Myocyte (in vitro differentiated cells): ENCODE results near the gene KIAA1671. TPM values are rescaled to one million over a fixed set of nuclear protein-coding genes. Genes with fewer than 3 reads are reported as not detected.

Experiments used
- DNase-seq: peaks from one replicate; pipeline ENCODE4 v3.0.0-alpha.2; 2012; ENCODE audit warnings: low read depth
- total RNA-seq: library from RNA; depleted of rRNA; stranded (reverse); fragments of >200 nt; gene quantifications from 2 replicates; pipeline ENCODE4 v1.2.3, GENCODE V29; 2014

The KIAA1671 gene
- total RNA-seq, 1 donor from 2014 or later: 10.4 TPM

- no peak for DNase-seq
Measured at GRCh38 chr22:25109878-25110595, 157.5 kb downstream of the KIAA1671 start.

- DNase-seq: no peak
Measured at GRCh38 chr22:25110596-25110845, 158.0 kb downstream of the KIAA1671 start.

GRCh38 chr22:25110846-25111578 lies 158.5 kb downstream of the KIAA1671 start:
- peak; percentile 91 for DNase-seq

- DNase-seq: peak; percentile 40
Measured at GRCh38 chr22:25111579-25112517, 159.3 kb downstream of the KIAA1671 start.

GRCh38 chr22:25112538-25113253 lies 160.2 kb downstream of the KIAA1671 start:
- peak; percentile 84 for DNase-seq

GRCh38 chr22:25113316-25113721 lies 160.8 kb downstream of the KIAA1671 start:
- DNase-seq: peak; percentile 80

GRCh38 chr22:25114369-25115362 lies 162.2 kb downstream of the KIAA1671 start:
- no peak for DNase-seq

- no peak for DNase-seq
Measured at GRCh38 chr22:25119609-25120008, 167.1 kb downstream of the KIAA1671 start.

- peak; percentile 78 for DNase-seq
Measured at GRCh38 chr22:25120093-25120561, 167.6 kb downstream of the KIAA1671 start.

- no peak for DNase-seq
Measured at GRCh38 chr22:25120761-25121212, 168.3 kb downstream of the KIAA1671 start.

GRCh38 chr22:25122136-25122764 lies 169.7 kb downstream of the KIAA1671 start:
- no peak for DNase-seq

GRCh38 chr22:25123677-25124076 lies 171.2 kb downstream of the KIAA1671 start:
- no peak for DNase-seq

- DNase-seq: no peak
Measured at GRCh38 chr22:25125693-25126357, 173.3 kb downstream of the KIAA1671 start.

- no peak for DNase-seq
Measured at GRCh38 chr22:25126510-25126909, 174.0 kb downstream of the KIAA1671 start.

GRCh38 chr22:25127318-25127717 lies 174.8 kb downstream of the KIAA1671 start:
- DNase-seq: no peak

- DNase-seq: no peak
Measured at GRCh38 chr22:25130462-25130861, 177.9 kb downstream of the KIAA1671 start.

GRCh38 chr22:25131198-25131887 lies 178.8 kb downstream of the KIAA1671 start:
- DNase-seq: no peak

- DNase-seq: no peak
Measured at GRCh38 chr22:25134028-25134427, 181.5 kb downstream of the KIAA1671 start.
